Measurements from ENCODE around the gene FAF1. TPM values are rescaled to one million over a fixed set of nuclear protein-coding genes. Genes with fewer than 3 reads are reported as not detected.

The FAF1 gene
- total and polyA plus RNA-seq, 4 donors, result 8.6 to 45.0 (median 18.2) TPM

- no peak overlapping the region for H3K9ac ChIP-seq (ENCODE audit: low read depth in 1 of 2, low read length in 2 of 2)
- no peak for DNase-seq (ENCODE audit: low spot score)
- no peak overlapping the region for H3K27ac ChIP-seq (ENCODE audit: low read depth in 1 of 2, low read length in 2 of 2)
- H3K4me1 ChIP-seq (ENCODE audit: control insufficient read depth in 4 of 4, insufficient read depth in 4 of 4, low read length in 3 of 4), result no peaks in the 10 kb centered on the region
- WGBS, result 89% methylated on average over 4 of the region's 4 CpGs
- no peak for TF ChIP-seq YY1 (IDR thresholded peaks at IDR 0.05)
- TF ChIP-seq TAF1 (conservative IDR thresholded peaks at IDR 0.05), result no peak
- TF ChIP-seq REST (IDR thresholded peaks at IDR 0.05), result no peak
- no peak for TF ChIP-seq NR2F2 (IDR thresholded peaks at IDR 0.05)
- no peak for TF ChIP-seq EGR1 (IDR thresholded peaks at IDR 0.05; ENCODE audit: low read depth in 2 of 2)
- TF ChIP-seq HNF4A (conservative IDR thresholded peaks at IDR 0.05), result no peak
- no peak for TF ChIP-seq ATF3 (IDR thresholded peaks at IDR 0.05)
- no peak overlapping the region for H3K4me3 ChIP-seq (ENCODE audit: low read depth in 1 of 3, low read length in 3 of 3)
- H3K36me3 ChIP-seq (ENCODE audit: control insufficient read depth in 4 of 4, insufficient read depth in 3 of 4, low read depth in 1 of 4, low read length in 3 of 4), result no peaks in the 10 kb centered on the region
- H3K27me3 ChIP-seq (ENCODE audit: control insufficient read depth in 4 of 4, insufficient read depth in 4 of 4, low read length in 3 of 4), result no peaks in the 10 kb centered on the region
- H3K9me3 ChIP-seq (ENCODE audit: control insufficient read depth in 4 of 4, low read length in 3 of 4), result no peaks in the 10 kb centered on the region
Observed at GRCh38 chr1:50917138-50918137, 42.6 kb downstream of the FAF1 start.

- no peak overlapping the region for H3K9ac ChIP-seq (ENCODE audit: low read depth in 1 of 2, low read length in 2 of 2)
- H3K27ac ChIP-seq (ENCODE audit: low read depth in 1 of 2, low read length in 2 of 2), result no peak overlapping the region
- H3K4me3 ChIP-seq (ENCODE audit: low read depth in 1 of 3, low read length in 3 of 3), result no peak overlapping the region
- WGBS, result 93% methylated on average over 2 of the region's 2 CpGs
- no peaks in the 10 kb centered on the region for H3K27me3 ChIP-seq (ENCODE audit: control insufficient read depth in 4 of 4, insufficient read depth in 4 of 4, low read length in 3 of 4)
- no peaks in the 10 kb centered on the region for H3K9me3 ChIP-seq (ENCODE audit: control insufficient read depth in 4 of 4, low read length in 3 of 4)
- DNase-seq (ENCODE audit: low spot score), result no peak
- no peak for TF ChIP-seq FOXA1 (IDR thresholded peaks at IDR 0.05)
- no peak for TF ChIP-seq RXRA (IDR thresholded peaks at IDR 0.05)
- no peak for TF ChIP-seq TAF1 (conservative IDR thresholded peaks at IDR 0.05)
- TF ChIP-seq MAX (IDR thresholded peaks at IDR 0.05), result no peak
- TF ChIP-seq CTCF (IDR thresholded peaks at IDR 0.05; ENCODE audit: low read depth, low read length, missing input control), result no peak
- TF ChIP-seq YY1 (IDR thresholded peaks at IDR 0.05), result no peak
- TF ChIP-seq ZBTB33 (IDR thresholded peaks at IDR 0.05), result no peak
- no peak for TF ChIP-seq JUND (IDR thresholded peaks at IDR 0.05)
- no peak for TF ChIP-seq RAD21 (IDR thresholded peaks at IDR 0.05)
- TF ChIP-seq HNF4A (conservative IDR thresholded peaks at IDR 0.05), result no peak
- no peak for TF ChIP-seq ATF3 (IDR thresholded peaks at IDR 0.05)
- no peak for TF ChIP-seq REST (IDR thresholded peaks at IDR 0.05)
- TF ChIP-seq NR2F2 (IDR thresholded peaks at IDR 0.05), result no peak
- no peak for TF ChIP-seq GABPA (IDR thresholded peaks at IDR 0.05 in 1 of 2, conservative IDR thresholded peaks at IDR 0.05 in 1 of 2)
- no peak for TF ChIP-seq HNF4G (IDR thresholded peaks at IDR 0.05)
- no peak for TF ChIP-seq FOXA2 (IDR thresholded peaks at IDR 0.05)
- H3K36me3 ChIP-seq (ENCODE audit: control insufficient read depth in 4 of 4, insufficient read depth in 3 of 4, low read depth in 1 of 4, low read length in 3 of 4), result no peaks in the 10 kb centered on the region
- H3K4me1 ChIP-seq (ENCODE audit: control insufficient read depth in 4 of 4, insufficient read depth in 4 of 4, low read length in 3 of 4), result no peaks in the 10 kb centered on the region
Observed at GRCh38 chr1:50915621-50916020, 44.4 kb downstream of the FAF1 start.

Data from liver (tissue), 9 donors.